Ovary (tissue), 9 donors: ENCODE measurements around the gene TMSB10. TPM values are rescaled to one million over a fixed set of nuclear protein-coding genes. Genes with fewer than 3 reads are reported as not detected.
"Not testable (repeated sequence)": the region's sequence is repeated elsewhere in the genome, so short reads cannot be mapped to it uniquely, and the experiment has no call there.

ENCODE experiments used
- DNase-seq, 5 donors: peaks; one replicate each; pipeline ENCODE4 v3.0.0-alpha.2; 2019 to 2020
- H3K27ac ChIP-seq, 2 donors: fragments of 200-600 bp; one replicate each; pipeline versions ENCODE4 v1.5.1 to v1.8.0; 2019 to 2022
- H3K27me3 ChIP-seq: fragments of 200-600 bp; one replicate; pipeline ENCODE4 v1.8.0; 2022
- H3K36me3 ChIP-seq: fragments of 200-600 bp; sonication (generic); one replicate; pipeline ENCODE4 v1.5.1; 2019
- H3K4me1 ChIP-seq: one replicate; pipeline ENCODE4 v1.8.1; 2013; ENCODE audit warnings: mild to moderate bottlenecking, moderate library complexity; ENCODE audit not compliant: insufficient read depth
- H3K4me3 ChIP-seq: fragments of 200-600 bp; sonication (generic); one replicate; pipeline ENCODE4 v1.5.1; 2017
- H3K9me3 ChIP-seq, 2 donors: fragments of 200-600 bp in 1 of 2; sonication (generic) in 1 of 2; one replicate each; pipeline versions ENCODE4 v1.5.1 to v1.8.1; 2013 to 2019; ENCODE audit warnings: mild to moderate bottlenecking in 1 of 2, moderate library complexity in 1 of 2
- CTCF ChIP-seq, 3 donors: fragments of 450-650 bp in 2 of 3; fragments of 200-600 bp in 1 of 3; IDR thresholded peaks; one replicate each; pipeline versions ENCODE4 v1.5.1 to v1.8.0; 2016 to 2022; ENCODE audit warnings: antibody characterized with exemption in 3 of 3, mild to moderate bottlenecking in 1 of 3
- EP300 ChIP-seq: sonication (generic); formaldehyde crosslinking; IDR thresholded peaks from one replicate; pipeline ENCODE4 v1.6.1; 2017; ENCODE audit warnings: antibody characterized with exemption
- POLR2A ChIP-seq: fragments of 450-650 bp; IDR thresholded peaks from one replicate; pipeline ENCODE4 v1.6.1; 2017; ENCODE audit warnings: antibody characterized with exemption, mild to moderate bottlenecking, moderate library complexity
- WGBS, 3 donors: extraction: QIAGEN DNeasy Blood & Tissue Kit in 1 of 3; methylation state at CpG; one replicate each; pipeline versions ENCODE4 v1.1.5 to v1.1.7; 2013 to 2017; 5-methylcytosine and 5-hydroxymethylcytosine counted together
- intact Hi-C, 4 donors: fragments of 100-400 bp; cut with DNase I; formaldehyde crosslinking; loops; one replicate each; pipeline versions ENCODE4 v1.11.0 to v1.15.1; 2022 to 2023
- polyA plus RNA-seq, 2 donors: library from polyadenylated mRNA; stranded (reverse); fragments of 200-250 nt in 1 of 2; fragments of 350-450 nt in 1 of 2; fragmentation: Illumina TruSeq in 1 of 2; extraction: RNeasy Lipid Tissue Mini Kit (QIAGEN cat#74804) in 1 of 2; gene quantifications; one replicate each; pipeline ENCODE4 v1.2.3, GENCODE V29; 2013 to 2014
- total RNA-seq, 7 donors: library from RNA; depleted of rRNA in 2 of 7; stranded (reverse); fragments of >200 nt in 2 of 7; fragmentation: NEBNext Ultra II Directional in 3 of 7; extraction: Animal tissue kit (Norgen Biotek cat#: 25700) in 3 of 7; gene quantifications; one replicate each; pipeline versions ENCODE4 v1.1.0 to v1.2.4, GENCODE V29; 2016 to 2023
- donor health status: DM: no; HTN: no; CAD: no; lungs with moderate emphysema.
- donor health status: DM: no; HTN: no; CAD: no.
- donor health status: Bipolar disorder and iron deficiency.
- donor health status: DM: yes; HTN: yes; CAD: no.
- donor health status: DM: no; HTN: no; CAD: no.
- donor health status: DM: yes; HTN: yes; CAD: no.

The TMSB10 gene
- total and polyA plus RNA-seq, 9 donors: 1,247 to 5,558 (median 2,639) TPM

- intact Hi-C loops: no loop called here
- no peak overlapping the region for H3K27ac ChIP-seq
- H3K4me3 ChIP-seq: no peak overlapping the region
- TF ChIP-seq CTCF (IDR thresholded peaks at IDR 0.05): no peak
- no peak for TF ChIP-seq POLR2A
- no peak for TF ChIP-seq EP300
- 95 to 98% (median 96%) methylated on average over 5 of the region's 5 CpGs for WGBS, 3 donors
- no peak for DNase-seq
- H3K27me3 ChIP-seq: no peaks in the 10 kb centered on the region
- peaks cover 2% of the 10 kb centered on the region for H3K4me1 ChIP-seq
- H3K9me3 ChIP-seq: no peaks in the 10 kb centered on the region
- no peaks in the 10 kb centered on the region for H3K36me3 ChIP-seq
These were observed 5.8 kb downstream of the TMSB10 start for GRCh38 chr2:84911135-84911678.

- Histone ChIP-seq H3K4me3 (no peak overlapping the region), H3K9me3 (no peaks in the 10 kb centered on the region), H3K4me1 (no peaks in the 10 kb centered on the region), H3K27me3 (no peaks in the 10 kb centered on the region), H3K36me3 (no peaks in the 10 kb centered on the region), H3K27ac (no peak overlapping the region)
- DNase-seq: no peak
- intact Hi-C loops: no loop called here
- WGBS, 3 donors: 87 to 88% (median 88%) methylated on average over 4 of the region's 4 CpGs
- no peak for TF ChIP-seq EP300
- TF ChIP-seq POLR2A: no peak
- TF ChIP-seq CTCF (IDR thresholded peaks at IDR 0.05): no peak
These were observed 7.5 kb downstream of the TMSB10 start for GRCh38 chr2:84912984-84913383.

GRCh38 chr2:84914334-84914733, 8.9 kb downstream of the TMSB10 start:
- no peak overlapping the region for H3K4me3 ChIP-seq
- H3K4me1 ChIP-seq: no peaks in the 10 kb centered on the region
- no peaks in the 10 kb centered on the region for H3K27me3 ChIP-seq
- H3K36me3 ChIP-seq: no peaks in the 10 kb centered on the region
- H3K27ac ChIP-seq: no peak overlapping the region
- intact Hi-C loops: no loop called here
- WGBS, 3 donors: 92 to 96% (median 92%) methylated on average over 6 of the region's 6 CpGs
- no peak for DNase-seq
- no peaks in the 10 kb centered on the region for H3K9me3 ChIP-seq
- TF ChIP-seq EP300 (no peak), CTCF (IDR thresholded peaks at IDR 0.05) (no peak), POLR2A (no peak)

DNA sequence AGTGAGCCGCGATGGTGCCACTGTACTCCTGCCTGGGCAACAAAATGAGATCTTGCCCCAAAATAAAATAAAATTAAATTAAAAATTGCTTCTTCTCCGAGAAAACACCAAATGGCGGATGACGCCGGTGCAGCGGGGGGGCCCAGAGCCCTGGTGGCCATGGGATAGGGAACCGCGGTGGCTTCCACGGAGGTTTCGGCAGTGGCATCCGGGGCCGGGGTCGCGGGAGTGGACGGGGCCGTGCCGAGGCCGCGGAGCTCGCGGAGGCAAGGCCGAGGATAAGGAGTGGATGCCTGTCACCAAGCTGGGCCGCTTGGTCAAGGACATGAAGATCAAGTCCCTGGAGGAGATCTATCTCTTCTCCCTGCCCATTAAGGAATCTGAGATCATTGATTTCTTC, 10.2 kb downstream of the TMSB10 start:
- H3K4me1 ChIP-seq, H3K9me3 ChIP-seq, H3K27me3 ChIP-seq, intact Hi-C loops, H3K36me3 ChIP-seq, H3K27ac ChIP-seq, H3K4me3 ChIP-seq, DNase-seq: not testable (repeated sequence)
- 95 to 97% (median 96%) methylated on average over 24 of the region's 24 CpGs for WGBS, 3 donors

DNA sequence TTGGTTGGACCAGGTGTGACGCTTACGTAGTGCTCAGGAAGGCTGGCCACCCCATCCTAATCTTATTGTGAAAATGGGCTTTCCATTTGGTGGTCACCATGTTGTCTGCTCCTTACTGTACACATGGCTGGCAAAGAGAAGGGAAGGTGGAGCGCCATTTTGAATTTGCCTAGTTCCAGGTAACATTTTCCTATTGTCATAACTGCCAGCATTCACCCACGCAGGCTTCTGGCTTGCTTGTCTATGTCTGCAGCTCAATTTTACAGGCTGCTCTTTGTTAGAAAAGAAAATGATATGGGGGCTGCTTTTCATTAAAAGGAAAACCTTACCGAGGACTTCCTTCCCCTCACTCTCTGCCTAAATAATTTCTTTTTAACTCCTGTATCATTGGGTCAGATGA, 12.4 kb downstream of the TMSB10 start:
- H3K27me3 ChIP-seq, H3K9me3 ChIP-seq, H3K27ac ChIP-seq, DNase-seq, H3K4me1 ChIP-seq, H3K36me3 ChIP-seq, H3K4me3 ChIP-seq, intact Hi-C loops: not testable (repeated sequence)
- WGBS, 3 donors: 83 to 85% (median 83%) methylated on average over 5 of the region's 5 CpGs
